H1 (cell line): ENCODE results near the gene EPHA4. TPM values are rescaled to one million over a fixed set of nuclear protein-coding genes. Genes with fewer than 3 reads are reported as not detected.
A peak's percentile ranks its signal among the peaks of the same experiment; 100 is the strongest.

Experiments
- BCL11A ChIP-seq, 2 experiments: IDR thresholded peaks; one replicate each; pipeline ENCODE4 v1.6.1; 2011; ENCODE audit warnings: low read depth in 2 of 2, low read length in 2 of 2, mild to moderate bottlenecking in 2 of 2
- CBX5 ChIP-seq: fragments of 300-800, 300-1000 bp; sonication (generic); IDR thresholded peaks from 2 replicates; pipeline ENCODE4 v1.7.1; 2016; ENCODE audit warnings: antibody characterized with exemption, low read length, low read depth
- EP300 ChIP-seq, 2 experiments: IDR thresholded peaks; 1 replicate in 1 of 2; 2 replicates in 1 of 2; pipeline ENCODE4 v1.6.1; 2011 to 2012; ENCODE audit warnings: low read depth in 2 of 2, low read length in 2 of 2, mild to moderate bottlenecking in 2 of 2, borderline replicate concordance in 1 of 2, inconsistent platforms in 1 of 2, moderate library complexity in 1 of 2
- EZH2 ChIP-seq: fragments of 200-600 bp; sonication (generic); IDR thresholded peaks from 2 replicates; pipeline ENCODE4 v1.7.1; 2012; ENCODE audit warnings: low read depth, mild to moderate bottlenecking, moderate library complexity, low read length, inconsistent platforms; ENCODE audit not compliant: severe bottlenecking
- HDAC6 ChIP-seq: IDR thresholded peaks from one replicate; pipeline ENCODE4 v1.7.1; 2012; ENCODE audit warnings: low read depth, mild to moderate bottlenecking, inconsistent platforms, low read length, moderate library complexity
- JUN ChIP-seq: IDR thresholded peaks from 2 replicates; pipeline ENCODE4 v1.6.1; 2011; ENCODE audit warnings: low read depth, mild to moderate bottlenecking, improper control_type of control experiment, low read length
- KDM4A ChIP-seq: IDR thresholded peaks from one replicate; pipeline ENCODE4 v1.7.1; 2012; ENCODE audit warnings: low read depth, mild to moderate bottlenecking, moderate library complexity, low read length, inconsistent platforms; ENCODE audit not compliant: severe bottlenecking
- NANOG ChIP-seq: IDR thresholded peaks from 2 replicates; pipeline ENCODE4 v1.6.1; 2011; ENCODE audit warnings: low read length, low read depth, mild to moderate bottlenecking, inconsistent platforms; ENCODE audit not compliant: insufficient read depth, poor library complexity, severe bottlenecking
- PHF8 ChIP-seq: fragments of 200-600 bp; sonication (generic); conservative IDR thresholded peaks from 2 replicates; pipeline ENCODE4 v1.7.1; 2012; ENCODE audit warnings: low read depth, mild to moderate bottlenecking, inconsistent platforms, low read length, moderate library complexity
- RXRA ChIP-seq: IDR thresholded peaks from 2 replicates; pipeline ENCODE4 v1.6.1; 2011; ENCODE audit warnings: low read depth, mild to moderate bottlenecking, low read length, moderate library complexity; ENCODE audit not compliant: insufficient read depth
- SP1 ChIP-seq: IDR thresholded peaks from 2 replicates; pipeline ENCODE4 v1.6.1; 2011; ENCODE audit warnings: low read depth, low read length
- TAF1 ChIP-seq: IDR thresholded peaks from 2 replicates; pipeline ENCODE4 v1.6.1; 2011; ENCODE audit warnings: mild to moderate bottlenecking, low read depth, low read length
- TAF7 ChIP-seq: optimal IDR thresholded peaks from 2 replicates; pipeline ENCODE3; 2011; ENCODE audit warnings: low read depth, mild to moderate bottlenecking, inconsistent platforms, low read length, moderate library complexity, borderline replicate concordance
- YY1 ChIP-seq: IDR thresholded peaks from 2 replicates; pipeline ENCODE4 v1.6.1; 2011; ENCODE audit warnings: low read depth, mild to moderate bottlenecking, low read length
- ZNF274 ChIP-seq: IDR thresholded peaks from 2 replicates; pipeline ENCODE4 v1.7.0; 2012; ENCODE audit warnings: low read length, borderline replicate concordance; ENCODE audit errors: extremely low read depth
- polyA plus RNA-seq, 7 experiments: library from polyadenylated mRNA; depleted of rRNA in 3 of 7; stranded (reverse) in 5 of 7; unstranded in 2 of 7; fragments of >200 nt in 5 of 7; fragments of 200-250 nt in 2 of 7; gene quantifications; 1 replicate in 5 of 7; 2 replicates in 1 of 7; 4 replicates in 1 of 7; pipeline versions ENCODE4 v1.2.1 to v1.2.3, GENCODE V29; 2011 to 2013; ENCODE audit warnings: missing spikeins in 2 of 7, mixed read lengths in 2 of 7
- total RNA-seq: library from RNA; stranded (reverse); fragmentation: NEBNext Ultra II Directional; extraction: Animal tissue kit (Norgen Biotek cat#: 25700); gene quantifications from 2 replicates; pipeline ENCODE4 v1.2.1, GENCODE V29; 2021
- TF ChIP-seq, protein P1 (sequence below), 3 experiments: IDR thresholded peaks; 1 replicate in 2 of 3; 2 replicates in 1 of 3; pipeline versions ENCODE4 v1.5.1 to v1.6.1; 2011; ENCODE audit warnings: low read length in 3 of 3, mild to moderate bottlenecking in 3 of 3, inconsistent platforms in 2 of 3, low read depth in 1 of 3, moderate library complexity in 1 of 3; ENCODE audit not compliant: insufficient read depth in 1 of 3; ENCODE audit errors: control extremely low read depth in 1 of 3

EPHA4 gene
- total and polyA plus RNA-seq, 2 of the 8 experiments (the other 6 are each of a cell fraction or from before 2014, with no cell fraction given), result 4.3 to 5.7 TPM

DNA sequence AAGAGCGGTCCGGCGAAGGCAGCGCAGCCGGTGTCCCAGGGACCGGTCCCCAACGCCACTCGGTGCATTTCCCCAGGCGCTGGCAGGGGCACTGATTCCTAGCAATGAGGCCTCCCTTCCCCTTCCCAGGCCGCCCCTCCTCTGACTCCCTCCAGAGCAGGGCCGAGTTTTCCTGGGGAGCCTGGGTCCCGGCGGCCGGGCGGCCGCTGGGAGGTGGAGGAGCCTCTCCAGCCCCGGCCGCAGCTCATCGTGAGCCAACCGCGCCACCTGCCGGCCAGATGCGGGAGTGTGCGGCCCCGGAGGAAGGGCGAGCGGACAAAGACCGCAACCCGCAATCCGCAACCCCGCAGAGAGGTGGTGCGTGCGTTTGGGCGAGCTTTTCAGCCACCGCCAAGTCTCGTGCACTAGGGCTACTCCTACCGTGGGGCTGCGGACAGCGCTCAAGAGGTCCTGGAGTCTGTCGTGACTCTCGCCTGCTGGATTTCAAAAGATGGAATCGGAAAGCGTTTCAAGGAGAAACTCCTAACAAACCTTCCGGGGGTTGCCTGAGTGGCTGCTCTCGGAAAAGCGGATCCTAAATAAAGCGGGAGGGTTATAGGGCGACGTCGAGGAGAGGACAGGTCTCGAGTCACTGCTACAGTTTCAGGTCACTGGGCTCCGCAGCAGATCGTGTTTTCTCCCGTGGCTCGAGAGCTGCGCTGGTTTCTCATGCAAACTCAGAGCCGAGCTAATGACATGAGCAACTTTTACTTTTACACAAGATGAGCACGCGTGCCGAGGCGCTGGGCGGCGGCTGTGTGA, 1.5 kb upstream of the EPHA4 start (continued):
- TF ChIP-seq ZNF274 (no peak), EP300 (IDR thresholded peaks at IDR 0.05; ENCODE audit: borderline replicate concordance in 1 of 2, low read depth in 2 of 2, low read length in 2 of 2) (no peak), HDAC6 (no peak), YY1 (no peak), JUN (no peak), EZH2 (no peak), KDM4A (peak; percentile 36), TAF1 (no peak), NANOG (no peak), RXRA (no peak), PHF8 (no peak; the same call in 1 of the 2 replicates), SP1 (no peak), TAF7 (no peak), BCL11A (IDR thresholded peaks at IDR 0.05; ENCODE audit: low read depth in 2 of 2, low read length in 2 of 2) (no peak), CBX5 (no peak)
- TF ChIP-seq, protein P1, sequence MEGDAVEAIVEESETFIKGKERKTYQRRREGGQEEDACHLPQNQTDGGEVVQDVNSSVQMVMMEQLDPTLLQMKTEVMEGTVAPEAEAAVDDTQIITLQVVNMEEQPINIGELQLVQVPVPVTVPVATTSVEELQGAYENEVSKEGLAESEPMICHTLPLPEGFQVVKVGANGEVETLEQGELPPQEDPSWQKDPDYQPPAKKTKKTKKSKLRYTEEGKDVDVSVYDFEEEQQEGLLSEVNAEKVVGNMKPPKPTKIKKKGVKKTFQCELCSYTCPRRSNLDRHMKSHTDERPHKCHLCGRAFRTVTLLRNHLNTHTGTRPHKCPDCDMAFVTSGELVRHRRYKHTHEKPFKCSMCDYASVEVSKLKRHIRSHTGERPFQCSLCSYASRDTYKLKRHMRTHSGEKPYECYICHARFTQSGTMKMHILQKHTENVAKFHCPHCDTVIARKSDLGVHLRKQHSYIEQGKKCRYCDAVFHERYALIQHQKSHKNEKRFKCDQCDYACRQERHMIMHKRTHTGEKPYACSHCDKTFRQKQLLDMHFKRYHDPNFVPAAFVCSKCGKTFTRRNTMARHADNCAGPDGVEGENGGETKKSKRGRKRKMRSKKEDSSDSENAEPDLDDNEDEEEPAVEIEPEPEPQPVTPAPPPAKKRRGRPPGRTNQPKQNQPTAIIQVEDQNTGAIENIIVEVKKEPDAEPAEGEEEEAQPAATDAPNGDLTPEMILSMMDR (IDR thresholded peaks at IDR 0.05; ENCODE audit: control extremely low read depth in 1 of 3, insufficient read depth in 1 of 3, low read depth in 1 of 3, low read length in 3 of 3), result peak; percentile 93 to 97 (median 95)
- TF ChIP-seq, all 59 proteins: peak for 10
